NB4 (cell line): ENCODE data around the gene DSCAM.

Experiments used
- DNase-seq: peaks from one replicate; pipeline ENCODE4 v3.0.0; 2010; ENCODE audit warnings: low read depth
- H3K4me3 ChIP-seq: one replicate; pipeline ENCODE4 v1.5.1; 2011; ENCODE audit warnings: mild to moderate bottlenecking, low read depth, low read length, moderate library complexity
- MAX ChIP-seq: IDR thresholded peaks from 2 replicates; pipeline ENCODE4 v1.6.1; 2011; ENCODE audit warnings: low read depth, low read length
- MYC ChIP-seq: IDR thresholded peaks from 2 replicates; pipeline ENCODE4 v1.6.1; 2011; ENCODE audit warnings: low read depth, low read length
- POLR2A ChIP-seq: IDR thresholded peaks from 2 replicates; pipeline ENCODE4 v1.6.1; 2011; ENCODE audit warnings: mild to moderate bottlenecking; ENCODE audit not compliant: insufficient read length; ENCODE audit errors: extremely low read depth
- TF ChIP-seq, protein P1 (sequence below): IDR thresholded peaks from one replicate; pipeline ENCODE4 v1.5.1; 2012; ENCODE audit warnings: low read depth, low read length

DSCAM gene

DNA sequence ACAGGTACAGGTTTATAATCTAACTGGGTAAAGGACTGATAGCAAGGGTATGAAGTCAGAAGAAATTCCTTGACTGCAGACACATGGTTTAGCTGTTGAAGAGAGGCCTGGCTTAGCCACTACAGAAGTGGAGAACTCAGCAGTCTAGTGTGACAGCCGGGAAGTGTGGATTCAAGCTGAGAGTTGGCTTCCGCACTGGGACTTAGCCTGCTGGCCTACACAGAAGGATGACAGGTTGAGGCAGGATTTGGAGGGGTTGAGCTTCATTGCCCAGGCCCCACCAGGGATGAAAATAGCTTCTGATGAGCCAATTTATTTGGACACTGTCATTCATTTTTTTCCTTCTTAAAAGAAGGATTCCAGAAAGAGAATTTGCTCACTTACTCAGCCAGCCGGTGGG, 695.3 kb downstream of the DSCAM start:
- TF ChIP-seq MYC, result no peak
- no peak for TF ChIP-seq POLR2A
- TF ChIP-seq, protein P1, sequence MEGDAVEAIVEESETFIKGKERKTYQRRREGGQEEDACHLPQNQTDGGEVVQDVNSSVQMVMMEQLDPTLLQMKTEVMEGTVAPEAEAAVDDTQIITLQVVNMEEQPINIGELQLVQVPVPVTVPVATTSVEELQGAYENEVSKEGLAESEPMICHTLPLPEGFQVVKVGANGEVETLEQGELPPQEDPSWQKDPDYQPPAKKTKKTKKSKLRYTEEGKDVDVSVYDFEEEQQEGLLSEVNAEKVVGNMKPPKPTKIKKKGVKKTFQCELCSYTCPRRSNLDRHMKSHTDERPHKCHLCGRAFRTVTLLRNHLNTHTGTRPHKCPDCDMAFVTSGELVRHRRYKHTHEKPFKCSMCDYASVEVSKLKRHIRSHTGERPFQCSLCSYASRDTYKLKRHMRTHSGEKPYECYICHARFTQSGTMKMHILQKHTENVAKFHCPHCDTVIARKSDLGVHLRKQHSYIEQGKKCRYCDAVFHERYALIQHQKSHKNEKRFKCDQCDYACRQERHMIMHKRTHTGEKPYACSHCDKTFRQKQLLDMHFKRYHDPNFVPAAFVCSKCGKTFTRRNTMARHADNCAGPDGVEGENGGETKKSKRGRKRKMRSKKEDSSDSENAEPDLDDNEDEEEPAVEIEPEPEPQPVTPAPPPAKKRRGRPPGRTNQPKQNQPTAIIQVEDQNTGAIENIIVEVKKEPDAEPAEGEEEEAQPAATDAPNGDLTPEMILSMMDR, result no peak
- no peak for TF ChIP-seq MAX
- no peak for DNase-seq
- no peak overlapping the region for H3K4me3 ChIP-seq

- DNase-seq, result no peak
- H3K4me3 ChIP-seq, result no peak overlapping the region
- TF ChIP-seq MYC, result no peak
- TF ChIP-seq, protein P1, result no peak
- no peak for TF ChIP-seq MAX
- TF ChIP-seq POLR2A, result no peak
Measured at GRCh38 chr21:40146216-40146837, 700.6 kb downstream of the DSCAM start.

GRCh38 chr21:40143822-40144525, 703.0 kb downstream of the DSCAM start:
- H3K4me3 ChIP-seq, result no peak overlapping the region
- peak; percentile 51 for DNase-seq
- TF ChIP-seq POLR2A (no peak), MYC (no peak), MAX (no peak)
- TF ChIP-seq, protein P1, result peak; percentile 58

DNA sequence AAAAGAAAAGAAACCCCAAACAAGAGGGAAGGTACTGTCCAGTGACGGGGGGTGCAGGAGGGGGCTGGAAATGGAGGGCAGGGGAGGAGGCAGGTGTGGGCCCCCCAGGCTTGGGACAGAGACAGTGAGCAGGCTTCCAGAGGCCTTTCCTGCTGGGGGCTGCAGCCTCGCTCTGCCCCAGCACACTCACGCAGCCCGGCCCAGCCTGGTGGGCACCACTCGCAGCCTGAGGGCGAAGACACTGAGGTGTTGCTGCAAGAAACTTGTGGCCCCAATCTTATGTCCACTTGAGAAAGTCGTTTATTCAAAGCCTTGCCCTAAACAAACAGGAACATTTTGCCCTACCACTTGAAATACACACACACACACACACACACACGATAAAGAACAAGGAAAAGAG, 705.3 kb downstream of the DSCAM start:
- DNase-seq, result no peak
- H3K4me3 ChIP-seq, result no peak overlapping the region
- no peak for TF ChIP-seq POLR2A
- TF ChIP-seq, protein P1, result no peak
- no peak for TF ChIP-seq MAX
- no peak for TF ChIP-seq MYC

GRCh38 chr21:40140675-40141074, 706.3 kb downstream of the DSCAM start:
- DNase-seq, result no peak
- no peak overlapping the region for H3K4me3 ChIP-seq
- TF ChIP-seq POLR2A (no peak), MYC (no peak), MAX (no peak)
- TF ChIP-seq, protein P1, result no peak
